ENCODE results near the gene UBL5. TPM values are rescaled to one million over a fixed set of nuclear protein-coding genes. Genes with fewer than 3 reads are reported as not detected.

Gene UBL5
- polyA plus RNA-seq, 1 of the 3 experiments (the other 2 are of a cell fraction), result 2,602 TPM

DNA sequence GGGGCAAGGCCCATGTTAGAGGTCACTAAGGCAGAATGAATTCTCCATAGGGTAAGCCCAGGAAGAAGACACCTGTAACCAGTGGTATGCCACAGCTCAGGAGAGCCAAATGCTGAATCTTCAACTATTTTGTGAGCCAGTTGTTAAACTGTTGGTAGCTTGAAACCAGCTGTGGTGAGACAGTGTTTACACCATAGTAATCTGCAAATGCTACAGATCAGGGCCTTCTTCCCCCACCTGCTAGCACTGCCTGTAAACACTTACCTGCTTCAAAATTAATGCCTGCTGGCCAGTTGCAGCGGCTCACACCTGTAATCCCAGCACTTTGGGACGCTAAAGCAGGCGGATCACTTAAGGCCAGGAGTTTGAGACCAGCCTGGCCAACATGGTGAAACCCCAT, 20.9 kb upstream of the UBL5 start:
- no peak for DNase-seq
- TF ChIP-seq TEAD4 (IDR thresholded peaks at IDR 0.05; ENCODE audit: borderline replicate concordance, insufficient read depth), result no peak
- TF ChIP-seq NRF1 (IDR thresholded peaks at IDR 0.05; ENCODE audit: low read depth, low read length), result no peak
- TF ChIP-seq ELF1 (IDR thresholded peaks at IDR 0.05), result no peak
- no peak for TF ChIP-seq EZH2phosphoT487 (IDR thresholded peaks at IDR 0.05; ENCODE audit: borderline replicate concordance, low read depth)
- no peak for TF ChIP-seq CTCF (IDR thresholded peaks at IDR 0.05)
- no peak for TF ChIP-seq CHD2 (IDR thresholded peaks at IDR 0.05; ENCODE audit: low read length, partially characterized antibody)
- TF ChIP-seq SMC3 (IDR thresholded peaks at IDR 0.05; ENCODE audit: low read depth, low read length), result no peak
- no peak for TF ChIP-seq RAD21 (IDR thresholded peaks at IDR 0.05; ENCODE audit: low read length)
- TF ChIP-seq USF1 (IDR thresholded peaks at IDR 0.05; ENCODE audit: borderline replicate concordance, low read depth), result no peak
- TF ChIP-seq FOXM1 (IDR thresholded peaks at IDR 0.05; ENCODE audit: low read depth), result no peak
- no peak for TF ChIP-seq JUND (IDR thresholded peaks at IDR 0.05)
- no peak for TF ChIP-seq NFIC (IDR thresholded peaks at IDR 0.05; ENCODE audit: borderline replicate concordance)
- TF ChIP-seq RFX5 (IDR thresholded peaks at IDR 0.05; ENCODE audit: low read length), result no peak
- no peak for TF ChIP-seq YY1 (IDR thresholded peaks at IDR 0.05; ENCODE audit: low read depth)
- no peak for TF ChIP-seq EP300 (IDR thresholded peaks at IDR 0.05; ENCODE audit: borderline replicate concordance in 1 of 2, low read depth in 1 of 2, low read length in 1 of 2)
- ChIA-PET CTCF (interaction anchor here (0.7 to 2.2 kb wide), 3 partner anchors 8 to 181 kb away, joined by 3 to 13 read pairs (median 3); no protein-coding TSS in a partner anchor), POLR2A (no interaction called here)
- Histone ChIP-seq H3K4me3 (ENCODE audit: low read depth in 2 of 2, low read length in 1 of 2) (no peak overlapping the region), H3F3A (replicated peaks; ENCODE audit: insufficient read depth) (no peaks in the 10 kb centered on the region), H3K9me3 (no peaks in the 10 kb centered on the region), H2AFZ (ENCODE audit: low read depth) (no peak overlapping the region), H3K4me1 (ENCODE audit: control insufficient read depth in 1 of 2, insufficient read depth in 2 of 2, low read depth in 1 of 2, low read length in 1 of 2) (no peaks in the 10 kb centered on the region), H3K27ac (ENCODE audit: low read depth in 2 of 2, low read length in 1 of 2) (no peak overlapping the region), H3K4me2 (no peak overlapping the region), H3K36me3 (replicated peaks in 1 of 2; ENCODE audit: control insufficient read depth in 1 of 2, insufficient read depth in 2 of 2, low read length in 1 of 2) (peaks cover 15% of the 10 kb centered on the region in 2 experiments), H3K9ac (no peak overlapping the region), H3K79me2 (ENCODE audit: insufficient read depth) (peaks cover 5% of the 10 kb centered on the region; the same call in 1 of the 2 replicates), H3K27me3 (ENCODE audit: insufficient read depth) (no peaks in the 10 kb centered on the region), H3K9me2 (no peaks in the 10 kb centered on the region), H4K20me1 (ENCODE audit: insufficient read depth) (no peaks in the 10 kb centered on the region)
- 100% methylated on average over 3 of the region's 3 CpGs for WGBS (ENCODE audit: low lambda C conversion rate)
